Measurements from ENCODE around the gene PDE1C.
A peak's percentile ranks its signal among the peaks of the same experiment; 100 is the strongest.

PDE1C gene

DNA sequence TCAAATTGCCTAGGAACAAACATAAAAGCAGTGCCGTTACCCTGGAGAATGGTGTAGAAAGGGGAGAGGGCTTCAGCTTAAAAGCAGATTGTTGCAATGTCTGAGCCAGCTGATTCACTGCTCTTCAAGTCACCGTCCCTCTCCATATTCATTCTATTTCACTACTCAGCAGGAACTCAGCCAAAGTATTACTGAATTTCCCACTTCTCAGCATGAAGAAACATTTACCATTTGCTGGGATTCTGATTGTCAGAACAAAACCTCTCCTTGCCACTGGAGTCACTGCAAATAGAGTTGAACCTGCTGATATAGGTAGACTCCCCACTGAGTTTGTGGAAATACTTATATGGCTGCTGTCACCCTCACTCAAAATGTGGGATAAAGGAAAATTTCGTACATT is 311.5 kb downstream of the PDE1C start:
- DNase-seq, result no peak

DNA sequence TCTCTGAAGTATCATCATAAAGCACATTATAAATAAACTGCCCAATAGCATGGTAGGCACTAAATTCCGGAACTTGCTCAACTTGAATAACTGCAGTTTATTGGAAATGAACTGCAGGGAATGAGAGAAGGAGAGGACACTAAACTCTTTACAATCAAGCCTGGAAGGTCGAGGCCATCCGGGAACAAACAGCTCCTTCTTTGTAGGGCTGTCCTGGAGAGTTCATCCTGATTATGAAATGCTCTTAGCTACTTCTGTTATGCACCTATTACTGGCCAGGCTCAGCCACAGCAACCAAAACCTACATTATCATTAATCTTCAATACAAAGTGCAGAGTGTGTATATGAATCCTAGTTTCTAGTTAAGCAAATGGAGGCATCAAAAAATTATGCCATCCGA is 318.5 kb downstream of the PDE1C start:
- DNase-seq, result no peak

DNA sequence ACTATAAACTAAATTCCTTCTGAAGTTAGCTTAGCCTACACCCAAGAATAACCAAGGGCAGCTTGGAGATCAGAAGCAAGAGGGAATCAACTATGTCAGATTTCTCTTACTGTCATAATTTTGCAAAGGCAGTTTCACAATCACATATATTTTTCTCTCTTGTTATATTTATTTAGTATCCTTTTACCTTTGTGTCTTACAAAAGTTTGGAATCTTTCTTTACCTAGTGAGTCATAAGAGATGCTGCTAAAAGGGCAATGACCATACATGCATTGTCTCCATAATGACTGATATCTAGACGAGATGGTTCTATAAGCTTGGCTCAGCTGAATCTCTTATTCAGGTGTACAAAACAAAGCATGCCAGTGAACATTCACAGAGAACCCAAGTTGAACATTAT is 322.1 kb downstream of the PDE1C start:
- DNase-seq, result no peak

DNA sequence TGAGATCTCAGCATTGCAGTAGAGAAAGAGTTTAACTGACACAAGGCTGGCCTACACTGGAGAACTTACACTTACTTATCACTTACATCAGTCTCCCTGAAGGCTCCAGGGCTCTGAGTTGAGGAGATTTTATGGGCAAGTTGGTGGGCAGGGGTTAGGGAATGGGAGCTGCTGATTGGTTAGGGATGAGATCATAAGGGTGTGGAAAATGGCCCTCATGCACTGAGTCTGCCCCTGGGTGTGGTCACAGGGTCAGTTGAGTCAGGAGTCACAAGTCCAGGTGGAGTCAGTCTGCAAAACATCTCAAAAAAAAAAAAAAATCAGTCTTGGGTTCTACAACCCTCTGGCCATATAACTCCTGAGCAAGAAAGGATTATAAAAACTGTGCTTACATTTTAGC is 322.7 kb downstream of the PDE1C start:
- no peak for DNase-seq

DNA sequence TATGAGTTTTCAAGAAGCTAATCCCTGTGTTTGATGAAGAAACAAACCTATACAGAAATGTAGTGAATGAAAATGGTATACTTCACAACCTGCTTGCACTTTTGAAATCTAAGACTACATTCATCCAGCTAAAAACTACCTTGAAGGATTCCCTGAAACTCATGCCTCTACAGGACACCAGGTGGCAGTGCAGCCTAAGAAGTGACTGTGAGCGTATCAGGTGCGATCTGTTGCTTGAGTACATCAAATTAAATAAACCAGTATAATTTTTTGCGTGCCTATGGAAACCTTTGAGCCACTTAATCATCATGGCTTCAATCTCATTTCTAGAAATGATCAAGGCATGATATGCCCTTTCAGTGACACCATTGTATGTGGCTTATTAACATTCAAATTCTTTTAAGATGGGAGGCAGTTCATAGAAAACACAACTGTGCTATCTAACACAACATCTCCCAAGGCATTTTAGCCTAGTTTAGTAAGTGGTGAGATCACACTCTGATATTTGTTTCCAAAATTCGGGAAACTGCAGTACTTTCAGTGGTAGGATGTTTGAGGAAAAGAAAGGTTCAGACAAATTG is 325.8 kb downstream of the PDE1C start:
- peak; percentile 51 for DNase-seq

DNA sequence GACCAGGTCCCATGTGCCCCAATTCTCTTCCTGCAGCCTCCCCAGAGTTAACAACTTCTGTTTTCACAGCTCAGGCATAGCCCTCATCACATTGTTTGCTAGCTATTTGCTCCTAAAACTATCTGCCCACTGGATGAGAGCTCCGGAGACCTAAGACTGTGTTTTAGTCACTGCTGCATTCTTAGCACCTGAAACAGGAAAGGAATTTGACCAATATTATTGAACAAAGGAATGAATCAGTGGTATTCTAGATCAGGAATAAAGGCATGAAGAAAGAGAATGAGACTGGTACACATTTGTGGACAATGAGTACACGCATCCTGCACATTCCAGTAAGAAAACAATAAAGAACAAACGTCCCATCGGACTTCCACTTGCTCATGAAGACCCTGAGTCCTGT is 328.4 kb downstream of the PDE1C start:
- no peak for DNase-seq

DNA sequence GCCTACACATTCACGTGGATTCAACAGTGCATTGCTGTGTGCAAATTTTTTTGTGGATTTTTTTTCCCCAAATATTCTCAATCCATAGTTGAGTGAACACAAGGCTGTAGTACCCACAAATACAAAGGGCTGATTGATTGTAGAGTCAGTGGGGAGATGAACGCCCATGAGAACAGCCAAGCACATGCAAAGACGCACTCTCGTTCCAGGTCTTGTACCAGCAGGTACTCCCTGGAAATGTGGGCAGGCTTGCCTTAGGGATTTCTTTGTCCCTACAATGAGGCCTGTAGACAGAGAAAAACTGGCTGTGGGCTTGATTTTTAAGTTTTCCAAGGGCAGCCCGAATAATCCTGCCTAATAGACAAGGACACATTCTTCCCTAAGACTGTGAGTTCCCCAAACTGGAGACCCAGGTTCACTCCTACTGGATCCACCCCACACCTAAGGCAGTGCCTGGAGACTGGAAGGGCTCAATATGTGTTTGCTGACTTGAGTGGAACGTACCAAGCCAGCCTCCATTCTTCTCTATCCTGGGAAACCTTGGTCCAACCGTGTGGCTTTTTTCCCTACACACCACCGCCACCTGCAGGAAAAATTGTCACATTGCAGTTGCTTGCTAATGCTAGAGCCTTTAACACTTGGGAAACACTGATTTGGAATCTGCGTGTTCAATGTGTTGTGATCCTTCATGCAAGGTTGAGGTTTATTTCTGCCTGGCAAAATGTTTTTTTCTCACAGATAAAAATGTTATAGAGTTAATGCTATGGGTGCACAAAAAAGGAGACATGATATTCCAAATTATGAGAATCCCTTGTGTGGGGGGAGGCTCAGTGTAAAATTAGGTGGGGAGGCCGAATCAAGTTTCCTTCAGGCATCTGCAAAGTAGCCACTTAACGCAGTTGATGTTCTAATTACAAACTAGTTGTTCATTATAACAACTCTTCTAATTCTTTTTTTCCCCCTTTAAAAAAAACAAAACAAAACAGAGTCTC is 333.9 kb downstream of the PDE1C start:
- peak; percentile 6 for DNase-seq

DNA sequence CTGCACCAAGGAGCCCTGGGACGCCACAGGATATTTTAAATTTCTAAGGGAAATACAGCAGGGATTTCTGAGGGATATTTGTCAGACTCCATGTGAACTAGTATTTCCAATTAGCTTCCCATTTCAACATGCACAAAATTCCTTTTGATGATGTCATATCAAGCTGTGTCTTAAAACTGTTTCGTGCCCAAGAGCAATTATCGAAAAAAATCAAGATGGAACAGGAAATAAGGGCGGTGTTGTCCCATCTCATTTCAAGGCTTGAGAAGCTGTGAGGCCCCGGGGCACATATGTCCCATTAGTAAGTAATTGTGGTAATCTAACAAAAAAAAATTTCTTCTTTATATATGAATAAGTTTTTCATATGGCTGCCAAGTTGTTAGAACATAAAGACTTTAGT is 335.8 kb downstream of the PDE1C start:
- no peak for DNase-seq

DNA sequence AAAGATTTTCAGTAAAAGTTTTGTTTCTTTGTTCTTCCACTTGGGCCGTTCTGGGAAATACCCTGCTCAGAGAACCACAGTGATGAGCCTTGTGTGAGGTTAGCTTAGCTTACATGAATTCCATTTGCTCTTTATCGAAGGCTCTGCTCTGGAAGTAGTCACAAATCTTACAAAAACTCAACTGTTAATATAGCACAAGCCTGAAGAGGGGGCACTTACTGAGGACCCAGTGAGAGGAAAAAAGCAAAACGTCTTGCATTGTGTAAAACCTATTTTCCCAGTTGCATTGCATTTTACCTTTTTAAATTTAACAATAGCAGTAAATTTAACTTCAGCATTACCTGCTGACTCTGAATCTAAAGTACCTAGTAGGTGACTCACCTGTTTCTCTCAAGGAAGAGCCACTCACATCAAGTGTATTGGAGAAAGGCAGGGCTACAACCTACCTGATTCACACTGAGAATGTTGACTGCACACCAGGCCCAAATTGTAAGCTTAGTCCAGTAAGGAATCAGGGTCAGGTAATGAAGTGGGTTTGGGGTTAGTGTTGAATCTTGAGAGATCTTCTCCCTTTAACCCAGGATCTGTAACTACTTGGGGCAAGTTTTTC is 340.9 kb downstream of the PDE1C start:
- no peak for DNase-seq

DNA sequence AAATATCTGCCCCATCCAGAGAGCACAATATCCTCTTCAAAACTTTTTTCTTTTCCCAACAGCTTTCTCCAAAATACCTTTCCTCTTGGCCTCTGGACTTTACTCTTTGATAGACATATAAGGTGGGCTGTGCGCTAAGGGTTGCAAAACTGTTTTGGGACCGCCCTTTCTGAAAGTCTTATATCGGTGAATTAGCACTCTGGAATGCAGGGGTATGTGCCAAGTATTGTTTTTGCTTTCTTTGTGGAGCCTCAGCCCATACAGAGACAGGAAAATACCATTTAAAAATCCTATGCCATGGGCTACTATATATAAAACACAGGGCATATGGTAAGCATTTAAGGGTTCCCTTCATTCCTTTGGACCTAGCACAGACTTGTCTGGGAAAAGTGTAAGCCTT is 345.5 kb downstream of the PDE1C start:
- no peak for DNase-seq

DNA sequence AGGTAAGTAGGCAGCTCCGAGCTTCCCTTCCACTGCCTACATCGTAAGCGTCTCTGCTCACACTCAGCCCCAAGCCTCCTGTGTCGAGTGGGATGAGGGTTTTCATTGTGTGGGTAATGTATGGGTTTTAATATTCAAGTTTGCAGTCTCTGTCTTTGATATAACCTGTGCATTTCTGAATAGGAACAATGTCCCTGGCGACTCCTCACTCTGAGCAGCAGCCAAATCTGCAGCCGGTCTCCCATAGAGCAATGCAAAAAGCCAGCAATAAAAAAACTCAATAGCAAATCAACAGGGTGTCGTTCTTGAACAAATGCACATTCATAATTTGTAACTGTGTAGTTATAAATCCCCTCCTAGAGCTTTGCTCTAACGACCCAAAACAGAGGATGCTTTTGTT is 349.8 kb downstream of the PDE1C start:
- no peak for DNase-seq

DNA sequence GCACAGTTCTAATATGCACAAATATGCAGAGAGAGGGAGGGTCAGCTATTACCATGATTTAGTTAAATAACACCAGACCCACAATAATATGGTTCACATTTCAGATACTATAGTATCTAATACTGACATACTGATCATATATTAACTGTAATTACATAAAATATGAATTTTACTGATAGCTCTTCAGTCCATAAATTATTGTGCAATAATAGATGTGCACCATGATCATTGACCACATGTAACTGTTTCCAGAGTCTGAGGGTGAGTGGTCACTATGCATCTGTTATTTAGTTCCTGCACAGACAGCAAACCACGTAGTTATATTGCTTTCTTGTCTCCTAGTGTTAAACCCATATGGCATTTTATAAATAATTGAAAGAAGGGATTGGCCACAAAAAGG is 353.9 kb downstream of the PDE1C start:
- DNase-seq, result no peak

DNA sequence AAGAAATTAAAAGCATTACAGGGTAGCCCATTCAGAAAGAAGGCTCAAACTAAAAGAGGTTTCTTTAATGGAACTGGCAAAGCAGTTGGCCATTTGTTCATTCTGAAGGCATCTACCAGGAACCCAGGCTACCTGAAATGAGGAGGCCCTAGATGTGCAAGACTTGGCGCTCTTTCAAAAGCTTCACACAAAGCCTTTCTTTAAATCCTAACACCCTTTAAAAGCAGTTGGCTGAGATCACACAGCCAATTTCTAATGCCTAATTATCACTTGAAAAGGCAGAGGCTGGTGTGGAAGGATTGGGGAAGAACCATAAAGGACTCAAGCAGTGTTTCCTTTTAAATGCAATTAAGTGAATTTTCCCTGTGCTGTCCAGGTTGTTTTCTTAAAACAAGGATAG is 360.0 kb downstream of the PDE1C start:
- DNase-seq, result no peak

DNA sequence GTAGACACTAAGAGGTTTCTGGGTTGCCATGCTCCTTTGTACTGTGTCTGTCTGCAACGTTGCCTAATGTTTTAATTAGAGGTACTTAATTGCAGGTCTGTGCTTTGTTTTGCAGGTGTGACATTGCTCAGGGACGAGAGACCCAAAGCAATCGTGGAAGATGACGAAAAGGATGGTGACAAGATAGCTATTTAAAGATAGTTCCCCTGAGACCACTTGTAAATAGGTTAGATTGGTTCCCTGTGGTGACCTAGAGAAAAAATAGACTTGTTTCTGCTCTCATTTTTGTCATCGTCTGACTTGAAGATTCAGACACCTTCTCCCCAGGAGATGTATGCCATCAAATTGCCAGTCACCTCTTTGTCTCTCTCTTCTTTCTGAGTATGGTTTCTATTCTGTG is 363.1 kb downstream of the PDE1C start:
- DNase-seq, result no peak

DNA sequence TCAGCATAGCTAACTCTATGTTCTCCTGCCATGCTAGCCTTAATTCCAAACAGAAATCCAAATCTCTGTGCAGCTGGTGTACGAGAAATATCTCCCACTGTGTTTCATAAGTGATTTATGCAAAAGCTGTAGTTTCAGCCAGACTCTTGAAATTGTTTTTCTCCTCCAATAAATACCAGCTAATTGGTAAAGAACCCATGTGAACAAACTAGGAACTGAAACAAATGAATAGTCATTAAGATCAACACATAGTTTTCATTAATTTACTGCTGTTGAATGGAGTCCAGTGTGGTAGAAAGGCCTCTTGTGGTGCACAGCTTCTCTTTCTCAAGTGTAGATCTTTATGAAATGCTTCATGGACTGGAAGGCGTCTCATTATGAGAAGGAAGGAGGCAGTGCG is 364.8 kb downstream of the PDE1C start:
- DNase-seq, result no peak

DNA sequence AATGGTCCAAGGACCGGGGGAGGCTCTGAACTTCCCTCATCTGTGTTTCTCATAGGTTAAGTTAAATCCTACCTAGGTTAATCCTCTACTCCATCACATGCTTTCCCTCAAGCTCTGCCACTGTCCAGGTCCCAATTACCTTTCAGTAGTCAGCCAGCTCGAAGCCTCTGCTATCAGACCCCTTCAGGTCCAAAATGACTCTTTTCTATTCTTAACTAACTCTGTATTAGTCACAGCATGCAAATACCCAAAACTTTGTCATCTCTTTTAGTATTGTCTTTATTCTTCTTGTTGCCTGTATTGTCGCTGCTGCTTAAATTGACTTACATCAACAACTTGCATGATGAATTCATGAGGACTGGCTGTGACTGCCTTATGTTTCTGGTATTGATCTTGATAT is 367.9 kb downstream of the PDE1C start:
- DNase-seq, result no peak
